GM13977 (cell line): ENCODE data around the gene PARVG.

ENCODE experiments used
- DNase-seq: peaks from one replicate; pipeline ENCODE4 v3.0.0; 2012; ENCODE audit warnings: low spot score
- CTCF ChIP-seq: IDR thresholded peaks from 2 replicates; pipeline ENCODE4 v1.5.1; 2012; ENCODE audit warnings: mild to moderate bottlenecking, control low read depth; ENCODE audit not compliant: insufficient read depth; ENCODE audit errors: extremely low read depth, missing control alignments
- in situ Hi-C: fragments of 300-500 bp; cut with MboI; formaldehyde crosslinking; loops from one replicate; pipeline ENCODE4 v1.12.0; 2022; ENCODE audit warnings: low sequenced_read_pairs, low pct_unique_long_range_greater_than_20kb, mixed read lengths, inconsistent platforms; ENCODE audit not compliant: unreplicated experiment

PARVG gene

DNA sequence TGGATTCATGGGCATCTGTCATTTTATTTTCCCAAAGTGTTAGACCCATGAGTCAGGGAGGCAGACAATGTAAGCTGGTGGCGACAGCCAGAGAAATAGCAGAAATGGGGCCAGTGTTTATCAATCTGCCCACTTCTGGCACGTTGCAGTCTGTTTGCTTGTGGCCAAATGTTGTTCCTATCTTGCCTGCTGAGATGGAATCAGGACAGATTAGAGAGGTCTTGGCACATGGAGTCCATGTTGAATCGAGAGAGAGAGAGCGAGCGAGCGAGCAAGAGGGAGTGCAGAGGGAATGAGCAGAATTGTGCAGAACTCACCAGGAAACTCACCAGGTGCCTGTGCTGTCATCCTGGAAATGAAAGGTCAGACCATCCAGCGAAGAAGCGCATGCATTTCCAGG, 21.9 kb upstream of the PARVG start:
- in situ Hi-C loops = no loop called here
- no peak for DNase-seq

GRCh38 chr22:44159221-44159620, 21.5 kb upstream of the PARVG start:
- in situ Hi-C loops = no loop called here

More for the DNA sequence above, 21.9 kb upstream of the PARVG start:
- TF ChIP-seq CTCF = no peak

GRCh38 chr22:44159811-44160210, 20.9 kb upstream of the PARVG start:
- DNase-seq = no peak
- in situ Hi-C loops = no loop called here
- TF ChIP-seq CTCF = no peak

More at GRCh38 chr22:44159221-44159620, 21.5 kb upstream of the PARVG start:
- no peak for TF ChIP-seq CTCF
- DNase-seq = no peak

GRCh38 chr22:44160421-44160820, 20.3 kb upstream of the PARVG start:
- TF ChIP-seq CTCF = no peak
- in situ Hi-C loops = no loop called here
- no peak for DNase-seq

DNA sequence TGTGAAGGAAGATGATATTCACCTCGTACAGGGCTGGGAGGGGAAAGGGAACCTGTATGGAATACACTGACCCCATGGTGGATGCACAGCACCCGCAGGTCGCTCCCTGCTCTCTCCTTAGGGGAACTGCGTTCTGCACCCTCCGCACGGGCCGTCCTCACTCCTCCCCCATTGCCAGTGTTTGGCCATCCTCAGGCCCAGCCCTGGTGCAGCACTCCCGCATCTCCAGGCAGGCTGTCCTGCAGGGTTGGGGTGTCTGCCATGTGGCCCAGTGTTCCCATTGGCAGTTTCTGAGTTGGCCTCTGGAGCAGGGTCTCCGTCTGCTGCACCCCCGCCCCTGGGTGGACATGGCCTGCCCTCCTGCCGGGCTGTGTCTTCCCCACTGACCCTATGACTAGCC, 19.1 kb upstream of the PARVG start:
- DNase-seq = no peak
- in situ Hi-C loops = no loop called here
- no peak for TF ChIP-seq CTCF

DNA sequence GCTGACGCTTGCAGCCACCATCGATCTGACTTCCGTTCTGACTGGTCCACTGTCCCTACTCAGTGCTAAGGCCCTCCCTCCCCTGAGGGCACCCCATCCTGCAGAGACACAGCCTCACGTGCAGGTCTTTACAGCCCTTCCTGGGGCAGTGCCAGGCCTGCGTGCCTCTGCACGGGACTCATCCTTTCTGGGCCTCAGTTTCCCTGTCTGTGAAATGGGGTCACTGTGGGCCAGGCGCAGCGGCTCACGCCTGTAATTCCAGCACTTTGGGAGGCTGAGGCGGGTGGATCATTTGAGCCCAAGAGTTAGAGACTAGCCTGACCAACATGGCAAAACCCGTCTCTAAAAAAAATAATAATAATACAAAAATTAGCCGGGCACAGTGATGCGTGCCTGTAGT, 17.8 kb upstream of the PARVG start:
- no peak for TF ChIP-seq CTCF
- DNase-seq = no peak
- in situ Hi-C loops = no loop called here

- in situ Hi-C loops = no loop called here
- TF ChIP-seq CTCF = no peak
- DNase-seq = no peak
These were observed 17.2 kb upstream of the PARVG start for GRCh38 chr22:44163536-44163935.
